Activated CD4-positive, alpha-beta T cell treated with anti-CD3 and anti-CD28 coated beads for 48 hours (primary cell): Measurements from ENCODE around the gene ANKDD1A.

Experiments used
- DNase-seq: peaks from one replicate; pipeline ENCODE4 v3.0.0-alpha.2; 2020

The ANKDD1A gene

DNA sequence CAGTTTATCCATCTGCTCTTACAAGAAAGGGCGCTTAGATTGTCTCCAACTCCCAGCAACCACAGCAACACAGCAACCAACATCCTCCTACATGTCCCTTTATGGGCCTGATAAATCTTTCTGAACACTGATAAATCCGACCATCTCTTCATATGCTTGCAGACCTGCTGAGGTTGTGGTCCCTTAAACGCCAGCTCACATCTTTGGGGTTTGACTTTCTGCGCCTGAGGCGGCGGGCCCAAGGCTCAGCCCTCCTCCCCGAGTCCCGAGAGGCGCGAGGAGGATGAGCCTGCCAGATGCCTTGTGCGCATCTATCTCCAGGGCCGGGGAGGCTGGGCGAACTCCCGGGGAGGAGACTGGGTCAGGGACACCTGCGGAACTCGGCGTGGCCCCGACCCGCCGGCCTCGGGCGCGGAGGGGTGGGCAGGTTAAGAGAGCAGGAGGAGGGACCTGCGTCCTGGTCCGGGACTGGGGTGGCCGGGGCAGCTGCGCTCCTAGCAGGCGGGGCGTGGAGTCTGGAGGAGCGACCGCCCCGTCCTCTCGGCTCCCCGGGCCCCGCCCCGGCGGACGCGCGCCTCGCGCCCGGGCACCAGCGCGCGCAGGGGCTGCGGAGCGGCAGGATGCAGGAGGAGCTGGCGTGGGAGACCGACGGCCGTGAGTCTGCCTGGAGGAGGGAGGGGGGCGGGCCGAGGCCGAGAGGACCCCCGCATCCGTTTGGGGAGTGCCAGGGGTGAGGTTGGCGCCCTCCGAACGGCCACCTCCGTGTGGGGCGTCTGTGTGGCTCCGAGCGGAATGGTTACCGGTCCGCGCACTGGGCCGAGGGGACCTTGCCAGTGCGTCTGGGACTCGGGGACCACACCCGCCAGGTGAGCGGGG is at the start of gene ANKDD1A:
TSS of gene ANKDD1A (plus strand) at position 592 of the 876 bp plus-strand sequence. CDS start at position 621, 29 bp downstream.
- DNase-seq: peak; percentile 66

- DNase-seq: no peak
Observed at GRCh38 chr15:64861960-64862359, 49.7 kb upstream of the ANKDD1A start.

DNA sequence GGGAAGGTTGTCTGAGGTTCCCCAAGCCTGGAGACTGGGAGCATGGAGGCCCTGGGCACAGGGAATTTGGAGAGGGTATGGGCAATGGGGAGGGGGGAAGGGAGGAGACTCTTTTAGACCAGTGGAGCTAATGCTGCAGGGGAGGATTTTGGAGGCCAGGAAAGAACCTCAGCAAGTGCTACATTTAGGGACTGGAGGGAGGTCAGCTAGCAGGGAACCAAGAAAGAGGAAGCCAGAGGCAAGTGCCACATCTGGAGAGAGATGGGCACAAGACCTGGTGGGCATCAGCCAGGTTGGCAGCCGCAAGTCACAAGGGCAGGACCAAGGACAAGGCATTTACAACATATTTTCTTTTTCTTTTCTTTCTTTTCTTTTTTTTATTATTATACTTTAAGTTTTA is 49.3 kb upstream of the ANKDD1A start:
- DNase-seq: no peak

- DNase-seq: no peak
Observed at GRCh38 chr15:64864068-64864467, 47.6 kb upstream of the ANKDD1A start.

DNA sequence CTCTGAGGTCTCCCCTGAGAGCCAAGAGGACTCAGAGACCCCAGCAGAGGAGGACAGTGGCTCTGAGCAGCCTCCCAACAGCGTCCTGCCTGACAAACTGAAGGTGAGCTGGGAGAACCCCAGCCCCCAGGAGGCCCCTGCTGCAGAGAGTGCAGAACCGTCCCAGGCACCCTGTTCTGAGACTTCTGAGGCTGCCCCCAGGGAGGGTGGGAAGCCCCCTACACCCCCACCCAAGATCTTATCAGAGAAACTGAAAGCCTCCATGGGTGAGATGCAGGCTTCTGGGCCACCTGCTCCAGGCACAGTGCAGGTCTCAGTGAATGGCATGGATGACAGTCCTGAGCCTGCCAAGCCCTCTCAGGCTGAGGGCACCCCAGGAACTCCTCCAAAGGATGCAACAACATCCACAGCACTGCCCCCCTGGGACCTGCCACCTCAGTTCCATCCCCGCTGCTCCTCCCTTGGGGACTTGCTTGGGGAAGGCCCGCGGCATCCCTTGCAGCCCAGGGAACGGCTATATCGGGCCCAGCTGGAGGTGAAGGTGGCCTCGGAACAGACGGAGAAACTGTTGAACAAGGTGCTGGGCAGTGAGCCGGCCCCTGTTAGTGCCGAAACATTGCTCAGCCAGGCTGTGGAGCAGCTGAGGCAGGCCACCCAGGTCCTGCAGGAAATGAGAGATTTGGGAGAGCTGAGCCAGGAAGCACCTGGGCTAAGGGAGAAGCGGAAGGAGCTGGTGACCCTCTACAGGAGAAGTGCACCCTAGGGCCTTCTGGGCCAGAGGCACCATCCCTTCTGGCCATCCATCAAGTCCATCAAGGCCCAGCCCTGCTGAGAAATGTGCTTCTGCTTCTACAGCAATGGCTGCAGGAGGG is 46.3 kb upstream of the ANKDD1A start:
- no peak for DNase-seq

DNA sequence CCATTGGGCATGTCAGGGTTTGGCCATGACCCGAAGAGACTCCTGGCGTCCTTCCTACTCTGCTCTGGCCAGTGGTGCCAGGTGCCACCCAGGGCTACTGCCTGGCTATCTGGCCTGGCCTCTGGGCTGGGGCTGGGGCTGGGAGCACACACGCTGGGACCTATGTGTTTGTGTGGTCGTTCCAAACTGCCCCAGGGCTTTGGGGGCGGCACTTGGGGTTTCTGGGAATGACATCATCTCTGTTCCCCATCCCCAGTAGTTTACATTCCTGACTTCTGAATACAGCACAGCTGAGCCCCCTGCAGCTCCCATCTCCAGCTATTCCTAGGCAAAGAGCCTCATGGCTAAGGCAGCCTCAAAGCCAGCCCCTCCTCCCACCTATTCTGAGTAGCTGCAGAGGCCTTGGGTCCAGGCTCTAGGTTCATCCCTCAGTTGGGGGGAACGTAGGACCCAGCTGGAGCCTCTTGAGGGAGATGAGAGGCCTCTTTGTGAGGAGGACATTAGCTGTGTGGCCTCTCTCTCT is 45.6 kb upstream of the ANKDD1A start:
- DNase-seq: no peak

GRCh38 chr15:64869501-64869900 is 42.2 kb upstream of the ANKDD1A start:
- DNase-seq: no peak

- no peak for DNase-seq
Observed at GRCh38 chr15:64870353-64870752, 41.3 kb upstream of the ANKDD1A start.

DNA sequence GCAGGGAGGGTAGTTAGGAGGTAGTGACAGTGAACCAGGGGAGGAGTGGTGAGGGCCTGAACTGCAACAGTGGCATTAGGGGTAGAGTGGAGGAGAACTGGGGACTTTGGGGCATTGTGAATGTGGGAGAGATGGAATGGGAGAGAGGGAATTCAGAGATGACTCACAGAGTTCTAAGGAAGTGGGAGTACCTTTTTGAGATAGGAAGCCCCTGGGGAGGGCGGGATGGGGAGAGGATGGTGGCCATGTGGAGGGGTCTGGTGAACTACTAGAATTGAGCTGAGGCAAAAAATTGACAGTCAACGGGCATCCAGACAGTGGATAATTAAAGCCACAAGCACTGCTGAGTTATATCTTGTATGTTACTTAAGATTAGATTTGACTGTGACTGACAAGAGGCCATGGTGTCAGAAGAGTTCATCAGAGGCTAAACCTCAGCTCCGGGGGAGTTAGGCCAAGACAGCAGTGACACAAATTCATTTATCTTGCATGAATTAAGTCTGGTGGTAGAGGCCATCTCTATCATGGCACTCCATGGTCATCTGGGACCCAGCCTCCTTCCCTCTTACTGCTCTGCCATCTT is 36.0 kb upstream of the ANKDD1A start:
- DNase-seq: no peak

- no peak for DNase-seq
Observed at GRCh38 chr15:64877435-64877834, 34.3 kb upstream of the ANKDD1A start.

DNA sequence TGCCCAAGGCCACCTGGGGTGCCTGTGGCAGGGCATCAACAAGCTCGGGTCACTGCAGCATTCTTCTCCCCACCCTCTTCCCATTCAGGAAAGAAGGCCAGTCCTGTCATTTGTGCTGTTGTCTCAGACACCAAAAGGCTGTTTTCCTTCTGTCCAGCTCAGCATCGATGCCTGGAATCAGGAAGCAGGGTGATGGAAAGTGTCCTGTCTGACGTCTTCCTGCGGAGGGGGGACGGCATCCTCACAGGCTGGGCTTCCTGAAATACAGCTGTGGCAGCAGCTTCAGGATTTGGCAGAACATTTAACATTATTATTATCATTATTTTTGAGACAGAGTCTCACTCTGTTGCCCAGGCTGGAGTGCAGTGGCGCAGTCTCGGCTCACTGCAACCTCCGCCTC is 33.0 kb upstream of the ANKDD1A start:
- no peak for DNase-seq

DNA sequence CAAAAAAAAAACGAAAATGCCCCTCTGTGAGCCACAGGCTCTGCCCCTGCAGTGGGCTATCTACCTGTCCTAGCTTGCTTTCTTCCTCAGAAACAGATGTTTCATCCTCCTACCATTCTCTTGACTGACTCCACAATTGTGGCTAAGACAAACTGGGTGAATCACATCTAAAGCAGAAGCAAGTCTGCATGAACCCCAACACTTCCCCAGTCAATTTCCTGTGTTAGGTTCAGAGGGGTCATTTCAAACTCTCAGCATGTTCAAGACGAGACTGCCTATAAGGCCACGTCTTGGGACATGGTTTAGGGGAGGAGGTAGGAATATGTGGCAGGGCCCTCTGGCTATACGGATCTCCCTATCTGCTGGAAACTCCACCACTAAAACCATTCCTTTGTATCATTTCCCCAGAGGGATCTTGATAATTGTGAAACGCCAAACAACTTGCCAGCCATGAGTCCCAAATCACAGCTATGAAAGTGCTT is 28.6 kb upstream of the ANKDD1A start:
- peak; percentile 37 for DNase-seq

GRCh38 chr15:64883997-64884511 is 27.6 kb upstream of the ANKDD1A start:
- DNase-seq: peak; percentile 88

- DNase-seq: no peak
Observed at GRCh38 chr15:64884679-64885078, 27.0 kb upstream of the ANKDD1A start.

- no peak for DNase-seq
Observed at GRCh38 chr15:64888336-64888735, 23.4 kb upstream of the ANKDD1A start.

DNA sequence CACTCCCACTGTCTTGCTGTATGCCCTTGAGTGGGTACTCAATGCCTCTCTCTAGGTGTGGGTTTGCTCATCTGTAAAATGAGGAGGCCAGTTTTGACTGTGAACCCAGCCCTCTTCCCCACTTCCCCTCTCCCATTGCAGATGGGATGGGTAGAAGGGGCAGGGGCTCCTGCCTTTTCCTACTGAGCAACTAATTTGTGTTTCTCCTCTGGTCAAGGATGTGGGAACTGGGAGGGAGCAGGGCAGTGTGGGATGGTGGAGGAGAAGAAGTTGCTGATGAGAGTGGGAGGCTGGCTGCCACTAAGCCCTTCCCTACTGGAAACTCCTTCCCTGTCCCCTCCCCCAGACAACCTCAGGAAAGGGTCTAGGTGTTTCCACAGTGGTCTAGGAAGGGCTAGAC is 20.1 kb upstream of the ANKDD1A start:
- no peak for DNase-seq

DNA sequence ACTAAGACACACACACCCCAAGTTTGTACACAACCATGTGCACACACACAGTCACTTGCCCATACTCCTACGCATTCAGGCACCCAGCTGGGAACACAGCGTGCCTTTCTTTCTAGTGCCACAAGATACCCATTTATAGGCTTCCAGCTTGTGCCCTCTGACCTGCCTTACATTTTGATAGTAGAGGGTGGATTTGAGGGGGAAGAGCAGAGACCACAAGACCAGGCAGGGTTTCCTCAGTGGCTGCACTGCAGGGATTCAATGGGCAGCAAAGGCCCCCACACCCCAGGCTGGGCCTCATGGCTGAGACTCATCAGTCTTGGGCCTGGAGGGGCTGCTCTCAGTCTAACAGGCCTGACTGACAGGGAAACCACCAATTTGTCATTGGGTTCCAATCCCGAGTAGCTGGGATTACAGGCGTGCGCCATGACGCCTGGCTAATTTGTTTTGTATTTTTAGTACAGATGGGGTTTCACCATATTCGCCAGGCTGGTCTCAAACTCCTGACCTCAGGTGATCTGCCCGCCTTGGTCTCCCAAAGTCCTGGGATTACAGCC is 18.8 kb upstream of the ANKDD1A start:
- DNase-seq: peak; percentile 67

DNA sequence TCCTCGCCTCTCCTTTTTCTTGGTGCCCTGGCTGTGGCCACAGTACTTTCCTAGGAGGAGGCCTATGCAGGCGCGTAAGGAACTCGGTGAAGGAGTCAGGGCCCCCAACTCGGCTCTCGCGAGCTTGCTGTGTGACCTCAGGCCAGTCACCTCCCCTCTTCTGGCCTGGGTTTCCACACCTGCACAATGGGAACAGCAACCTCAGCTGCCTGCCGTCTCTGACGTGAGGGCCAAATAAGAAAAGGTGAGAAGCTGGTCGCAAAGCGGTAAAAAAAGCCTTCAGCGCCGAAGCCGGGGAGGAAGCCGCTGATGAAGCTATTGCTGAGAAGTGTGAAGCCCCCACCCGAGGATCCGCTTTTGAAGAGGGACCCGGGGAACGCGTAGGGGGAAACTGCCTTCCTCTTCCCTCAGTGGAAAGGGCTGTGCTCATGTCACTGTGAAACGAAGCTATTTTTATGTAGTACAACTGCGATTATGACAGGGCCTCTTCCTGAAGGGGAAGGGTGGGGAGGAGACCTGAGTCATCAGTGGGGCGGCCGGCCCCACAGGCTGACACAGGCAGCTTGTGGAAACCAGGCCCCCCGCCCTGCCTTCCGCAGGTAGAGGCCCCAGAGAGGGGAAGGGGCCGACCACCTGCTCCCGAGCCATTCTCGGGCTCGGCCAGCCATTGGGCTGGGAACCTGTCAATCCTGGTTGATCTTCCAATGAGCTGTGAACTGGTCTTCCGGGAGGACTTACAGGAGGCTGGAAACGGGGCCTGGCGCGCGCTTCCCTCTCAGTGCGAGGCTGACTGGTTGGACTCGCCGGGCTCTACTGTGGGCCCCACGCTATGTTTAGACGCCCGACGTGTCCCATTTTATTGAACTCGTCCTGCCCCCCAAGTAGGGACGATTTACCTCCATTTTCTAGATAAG is 18.0 kb upstream of the ANKDD1A start:
- DNase-seq: peak; percentile 99

GRCh38 chr15:64894395-64895056 is 17.2 kb upstream of the ANKDD1A start:
- peak; percentile 81 for DNase-seq

GRCh38 chr15:64895285-64896065 is 16.2 kb upstream of the ANKDD1A start:
- DNase-seq: peak; percentile 28
